ENCODE results near the gene POU4F3. TPM values are rescaled to one million over a fixed set of nuclear protein-coding genes. Genes with fewer than 3 reads are reported as not detected.

POU4F3 gene
- total RNA-seq, 1 donor from 2014 or later: 0.22 TPM

GRCh38 chr5:146342519-146342881 is 3.9 kb downstream of the POU4F3 start:
- H3K4me1 ChIP-seq: peaks cover 30% of the 10 kb centered on the region
- no peak overlapping the region for H3K27ac Mint-ChIP-seq
- H3K36me3 ChIP-seq: no peaks in the 10 kb centered on the region
- H3K9ac ChIP-seq: no peak overlapping the region
- H3K9me3 ChIP-seq (ENCODE audit: low read depth): no peaks in the 10 kb centered on the region
- no peak overlapping the region for H3K4me2 ChIP-seq
- no peaks in the 10 kb centered on the region for H3K36me3 Mint-ChIP-seq
- peaks cover 95% of the 10 kb centered on the region for H4K20me1 ChIP-seq (ENCODE audit: low read depth)
- peaks cover 2% of the 10 kb centered on the region for H3K9me3 Mint-ChIP-seq
- no peak overlapping the region for H3K4me3 ChIP-seq
- TF ChIP-seq EZH2phosphoT487 (IDR thresholded peaks at IDR 0.05) (no peak), EZH2 (IDR thresholded peaks at IDR 0.05) (no peak)
- H3K27me3 Mint-ChIP-seq (ENCODE audit: insufficient read depth, low read depth): peaks cover 93% of the 10 kb centered on the region
- DNase-seq (ENCODE audit: low spot score): no peak
- peaks cover 30% of the 10 kb centered on the region for H3F3A ChIP-seq (ENCODE audit: low read depth)
- no peak overlapping the region for H3K4me3 Mint-ChIP-seq
- peaks cover 27% of the 10 kb centered on the region for H3K4me1 Mint-ChIP-seq
- H2AFZ ChIP-seq (replicated peaks): no peak overlapping the region
- no peaks in the 10 kb centered on the region for H3K79me2 ChIP-seq (ENCODE audit: low read depth)
- no peak overlapping the region for H3K27ac ChIP-seq
- peaks cover 100% of the 10 kb centered on the region for H3K27me3 ChIP-seq

GRCh38 chr5:146342882-146343865 is 4.5 kb downstream of the POU4F3 start:
- H3K27ac Mint-ChIP-seq: no peak overlapping the region
- no peak overlapping the region for H3K27ac ChIP-seq
- peaks cover 26% of the 10 kb centered on the region for H3K4me1 ChIP-seq
- peaks cover 91% of the 10 kb centered on the region for H3K27me3 Mint-ChIP-seq (ENCODE audit: insufficient read depth, low read depth)
- peaks cover 100% of the 10 kb centered on the region for H3K27me3 ChIP-seq
- no peaks in the 10 kb centered on the region for H3K79me2 ChIP-seq (ENCODE audit: low read depth)
- H4K20me1 ChIP-seq (ENCODE audit: low read depth): peaks cover 88% of the 10 kb centered on the region
- peaks cover 24% of the 10 kb centered on the region for H3K4me1 Mint-ChIP-seq
- peaks cover 30% of the 10 kb centered on the region for H3F3A ChIP-seq (ENCODE audit: low read depth)
- peaks cover 2% of the 10 kb centered on the region for H3K9me3 Mint-ChIP-seq
- no peaks in the 10 kb centered on the region for H3K36me3 ChIP-seq
- no peak overlapping the region for H3K4me3 Mint-ChIP-seq
- no peaks in the 10 kb centered on the region for H3K9me3 ChIP-seq (ENCODE audit: low read depth)
- H3K36me3 Mint-ChIP-seq: no peaks in the 10 kb centered on the region
- no peak overlapping the region for H2AFZ ChIP-seq (replicated peaks)
- H3K9ac ChIP-seq: no peak overlapping the region
- TF ChIP-seq EZH2phosphoT487 (IDR thresholded peaks at IDR 0.05): peak; percentile 98
- TF ChIP-seq CTCF (IDR thresholded peaks at IDR 0.05): no peak
- TF ChIP-seq EZH2 (IDR thresholded peaks at IDR 0.05): peak; percentile 99
- H3K4me3 ChIP-seq: no peak overlapping the region
- no peak overlapping the region for H3K4me2 ChIP-seq
- peak; percentile 64 for DNase-seq (ENCODE audit: low spot score)

- Histone ChIP-seq H3K27me3 (peaks cover 100% of the 10 kb centered on the region), H3K4me1 (peaks cover 16% of the 10 kb centered on the region), H3K4me2 (peak overlapping the region; percentile 78), H2AFZ (replicated peaks) (no peak overlapping the region), H3K9ac (no peak overlapping the region), H3K4me3 (peak overlapping the region; percentile 43), H3K36me3 (no peaks in the 10 kb centered on the region), H3K27ac (no peak overlapping the region), H3F3A (ENCODE audit: low read depth) (peaks cover 30% of the 10 kb centered on the region), H3K9me3 (ENCODE audit: low read depth) (no peaks in the 10 kb centered on the region), H3K79me2 (ENCODE audit: low read depth) (no peaks in the 10 kb centered on the region), H4K20me1 (ENCODE audit: low read depth) (peaks cover 76% of the 10 kb centered on the region)
- H3K27ac Mint-ChIP-seq: no peak overlapping the region
- no peak for TF ChIP-seq CTCF (IDR thresholded peaks at IDR 0.05)
- TF ChIP-seq EZH2 (IDR thresholded peaks at IDR 0.05): no peak
- TF ChIP-seq EZH2phosphoT487 (IDR thresholded peaks at IDR 0.05): no peak
- peaks cover 85% of the 10 kb centered on the region for H3K27me3 Mint-ChIP-seq (ENCODE audit: insufficient read depth, low read depth)
- peak overlapping the region; percentile 61 for H3K4me3 Mint-ChIP-seq
- peak; percentile 95 for DNase-seq (ENCODE audit: low spot score)
- H3K4me1 Mint-ChIP-seq: peaks cover 19% of the 10 kb centered on the region
- no peaks in the 10 kb centered on the region for H3K36me3 Mint-ChIP-seq
- H3K9me3 Mint-ChIP-seq: peaks cover 2% of the 10 kb centered on the region
Measured at GRCh38 chr5:146344155-146345118, 5.8 kb downstream of the POU4F3 start.

Measured in neural progenitor cell (in vitro differentiated cells).